HEK293 (cell line): ENCODE data around the gene ZBTB44.

Experiments used
- CTCF ChIA-PET: fragments of 350-600 bp; formaldehyde crosslinking; extraction: SDS; loops from one replicate; lab custom pipeline; 2021; ENCODE audit warnings: antibody characterized with exemption; lab: Yijun Ruan, JAX
- POLR2A ChIA-PET: fragments of 300-600 bp; formaldehyde crosslinking; extraction: SDS; loops from one replicate; lab custom pipeline; 2020; ENCODE audit warnings: antibody characterized with exemption, inconsistent platforms; lab: Yijun Ruan, JAX
- H3K27ac ChIP-seq: fragments of 200-500 bp; sonication (Bioruptor generic); 2 replicates; pipeline ENCODE4 v1.5.1; 2014; ENCODE audit warnings: low read depth, low read length, control low read depth, inconsistent platforms; ENCODE audit errors: extremely low read depth
- H3K36me3 ChIP-seq, 2 experiments: fragments of 200-500 bp in 1 of 2; sonication (Bioruptor generic) in 1 of 2; 1 replicate in 1 of 2; 2 replicates in 1 of 2; pipeline ENCODE4 v1.5.1; 2014 to 2017; ENCODE audit warnings: inconsistent platforms in 2 of 2, low read length in 2 of 2; ENCODE audit not compliant: control insufficient read depth in 2 of 2, insufficient read depth in 1 of 2
- H3K4me1 ChIP-seq: fragments of 200-500 bp; sonication (Bioruptor generic); 2 replicates; pipeline ENCODE4 v1.5.1; 2014; ENCODE audit warnings: mild to moderate bottlenecking, low read length, inconsistent platforms; ENCODE audit not compliant: control insufficient read depth, insufficient read depth
- H3K4me3 ChIP-seq: 2 replicates; pipeline ENCODE4 v1.5.1; 2011; ENCODE audit warnings: low read depth, mild to moderate bottlenecking, control low read depth, low read length, moderate library complexity
- H3K9me3 ChIP-seq: fragments of 200-500 bp; sonication (Bioruptor generic); 2 replicates; pipeline ENCODE4 v1.5.1; 2014; ENCODE audit warnings: low read depth, low read length, inconsistent platforms; ENCODE audit not compliant: control insufficient read depth, insufficient read depth
- KLF1 ChIP-seq: fragments of 450-650 bp; formaldehyde crosslinking; IDR thresholded peaks from 2 replicates; pipeline ENCODE4 v1.5.1; 2016; ENCODE audit warnings: missing biosample characterization, missing genetic modification characterization
- KLF7 ChIP-seq: fragments of 450-650 bp; formaldehyde crosslinking; IDR thresholded peaks from 2 replicates; pipeline ENCODE4 v1.5.1; 2016; ENCODE audit warnings: missing biosample characterization, missing genetic modification characterization, borderline replicate concordance
- MZF1 ChIP-seq: fragments of 450-650 bp; formaldehyde crosslinking; IDR thresholded peaks from 2 replicates; pipeline ENCODE4 v1.5.1; 2017; ENCODE audit warnings: missing biosample characterization, missing genetic modification characterization, borderline replicate concordance
- SETDB1 ChIP-seq: IDR thresholded peaks from one replicate; pipeline ENCODE4 v1.6.1; 2017; ENCODE audit warnings: mild to moderate bottlenecking, low read length, moderate library complexity, mixed read lengths; ENCODE audit not compliant: insufficient read length
- ZEB2 ChIP-seq: fragments of 450-650 bp; formaldehyde crosslinking; IDR thresholded peaks from 2 replicates; pipeline ENCODE4 v1.5.1; 2016; ENCODE audit warnings: missing biosample characterization, missing genetic modification characterization
- ZNF114 ChIP-seq: fragments of 450-650 bp; formaldehyde crosslinking; IDR thresholded peaks from 2 replicates; pipeline ENCODE4 v1.5.0; 2017; ENCODE audit warnings: missing biosample characterization, missing genetic modification characterization
- ZNF132 ChIP-seq: fragments of 450-650 bp; formaldehyde crosslinking; IDR thresholded peaks from 2 replicates; pipeline ENCODE4 v1.5.1; 2017; ENCODE audit warnings: missing biosample characterization, missing genetic modification characterization, borderline replicate concordance
- ZNF146 ChIP-seq: fragments of 450-650 bp; formaldehyde crosslinking; IDR thresholded peaks from 2 replicates; pipeline ENCODE4 v1.5.1; 2016; ENCODE audit warnings: missing biosample characterization, missing genetic modification characterization
- ZNF221 ChIP-seq: fragments of 450-650 bp; formaldehyde crosslinking; IDR thresholded peaks from 2 replicates; pipeline ENCODE4 v1.5.1; 2017; ENCODE audit warnings: missing biosample characterization, missing genetic modification characterization, borderline replicate concordance
- ZNF239 ChIP-seq: fragments of 450-650 bp; formaldehyde crosslinking; IDR thresholded peaks from 2 replicates; pipeline ENCODE4 v1.5.1; 2016; ENCODE audit warnings: missing biosample characterization, missing genetic modification characterization
- ZNF280D ChIP-seq: fragments of 450-650 bp; formaldehyde crosslinking; IDR thresholded peaks from 2 replicates; pipeline ENCODE4 v1.5.1; 2016; ENCODE audit warnings: missing biosample characterization, missing genetic modification characterization
- ZNF398 ChIP-seq: fragments of 450-650 bp; formaldehyde crosslinking; IDR thresholded peaks from 2 replicates; pipeline ENCODE4 v1.5.1; 2017; ENCODE audit warnings: missing biosample characterization, missing genetic modification characterization
- ZNF529 ChIP-seq: fragments of 450-650 bp; formaldehyde crosslinking; IDR thresholded peaks from 2 replicates; pipeline ENCODE4 v1.5.1; 2017; ENCODE audit warnings: missing genetic modification characterization, missing biosample characterization; ENCODE audit not compliant: insufficient replicate concordance
- ZNF785 ChIP-seq: fragments of 450-650 bp; formaldehyde crosslinking; IDR thresholded peaks from 2 replicates; pipeline ENCODE4 v1.5.1; 2016; ENCODE audit warnings: missing biosample characterization, missing genetic modification characterization
- ZSCAN18 ChIP-seq: fragments of 450-650 bp; formaldehyde crosslinking; IDR thresholded peaks from 2 replicates; pipeline ENCODE4 v1.5.1; 2016; ENCODE audit warnings: missing biosample characterization, missing genetic modification characterization
- ZXDB ChIP-seq: fragments of 450-650 bp; formaldehyde crosslinking; IDR thresholded peaks from 2 replicates; pipeline ENCODE4 v1.5.1; 2016; ENCODE audit warnings: missing biosample characterization, missing genetic modification characterization

ZBTB44 gene

GRCh38 chr11:130308059-130308458 lies 6.7 kb downstream of the ZBTB44 start (continued):
- TF ChIP-seq ZNF280D (no peak), ZNF221 (tag by site-specific recombination) (no peak)
- TF ChIP-seq, all 188 proteins: peak for 0

GRCh38 chr11:130304651-130305050 lies 10.1 kb downstream of the ZBTB44 start:
- H3K27ac ChIP-seq = no peak overlapping the region
- H3K36me3 ChIP-seq = peaks cover 4 to 25% of the 10 kb centered on the region in 2 experiments; a peak in 2 of 3 replicates
- no peaks in the 10 kb centered on the region for H3K4me1 ChIP-seq
- CTCF ChIA-PET = no interaction called here
- H3K9me3 ChIP-seq = no peaks in the 10 kb centered on the region
- POLR2A ChIA-PET = no interaction called here
- H3K4me3 ChIP-seq = no peak overlapping the region
- TF ChIP-seq ZNF529 (tag by site-specific recombination) (no peak), KLF1 (tag by site-specific recombination) (no peak)

GRCh38 chr11:130301002-130301401 lies 13.7 kb downstream of the ZBTB44 start:
- H3K4me1 ChIP-seq = no peaks in the 10 kb centered on the region
- ChIA-PET CTCF (no interaction called here), POLR2A (interaction anchor here (1.5 kb wide), 1 partner anchor 9 kb away, joined by 3 read pairs; no protein-coding TSS in a partner anchor)
- TF ChIP-seq ZSCAN18 (no peak), ZEB2 (no peak), ZNF398 (tag by site-specific recombination) (no peak), ZNF132 (no peak), ZXDB (no peak), ZNF785 (tag by site-specific recombination) (no peak), ZNF239 (no peak), KLF7 (no peak), SETDB1 (no peak), ZNF146 (tag by site-specific recombination) (no peak), MZF1 (tag by site-specific recombination) (no peak), ZNF114 (tag by site-specific recombination) (no peak)
- TF ChIP-seq, all 188 proteins: peak for 0
- peaks cover 3 to 4% of the 10 kb centered on the region in 2 experiments; a peak in 2 of 3 replicates for H3K36me3 ChIP-seq
- H3K4me3 ChIP-seq = no peak overlapping the region
- H3K9me3 ChIP-seq = no peaks in the 10 kb centered on the region
- no peak overlapping the region for H3K27ac ChIP-seq
